ENCODE measurements around the gene PLXNA4. TPM values are rescaled to one million over a fixed set of nuclear protein-coding genes. Genes with fewer than 3 reads are reported as not detected.

PLXNA4 gene
- total and polyA plus RNA-seq, 2 experiments from 2014 or later = 1.9 to 4.8 TPM

GRCh38 chr7:132609906-132610520 is 33.7 kb upstream of the PLXNA4 start:
- Histone ChIP-seq H3K9me2 (replicated peaks; ENCODE audit: insufficient read depth) (no peaks in the 10 kb centered on the region), H3K27me3 (peaks cover 6% of the 10 kb centered on the region), H3K79me2 (no peaks in the 10 kb centered on the region), H3K4me1 (ENCODE audit: insufficient read depth) (no peaks in the 10 kb centered on the region), H4K20me1 (ENCODE audit: insufficient read depth, poor library complexity, severe bottlenecking) (no peaks in the 10 kb centered on the region), H3K4me2 (no peak overlapping the region), H3K36me3 (replicated peaks; ENCODE audit: insufficient read depth, low read depth) (no peaks in the 10 kb centered on the region), H3K9me3 (ENCODE audit: low read depth) (no peaks in the 10 kb centered on the region), H3K27ac (no peak overlapping the region), H3K4me3 (no peak overlapping the region), H2AFZ (no peak overlapping the region)
- no peak for DNase-seq (ENCODE audit: low spot score)
- no peak for TF ChIP-seq EZH2 (IDR thresholded peaks at IDR 0.05; ENCODE audit: borderline replicate concordance)
- 79% methylated on average over 2 of the region's 2 CpGs for WGBS (ENCODE audit: low lambda C conversion rate, missing lambda C conversion rate)

GRCh38 chr7:132609222-132609621 is 33.0 kb upstream of the PLXNA4 start:
- Histone ChIP-seq H3K9me3 (ENCODE audit: low read depth) (no peaks in the 10 kb centered on the region), H3K27me3 (peaks cover 6% of the 10 kb centered on the region), H2AFZ (no peak overlapping the region), H3K9me2 (replicated peaks; ENCODE audit: insufficient read depth) (no peaks in the 10 kb centered on the region), H3K4me1 (ENCODE audit: insufficient read depth) (no peaks in the 10 kb centered on the region), H3K79me2 (no peaks in the 10 kb centered on the region), H3K27ac (no peak overlapping the region), H4K20me1 (ENCODE audit: insufficient read depth, poor library complexity, severe bottlenecking) (no peaks in the 10 kb centered on the region), H3K4me2 (no peak overlapping the region), H3K36me3 (replicated peaks; ENCODE audit: insufficient read depth, low read depth) (no peaks in the 10 kb centered on the region), H3K4me3 (no peak overlapping the region)
- TF ChIP-seq EZH2phosphoT487 (IDR thresholded peaks at IDR 0.05; ENCODE audit: low read depth, severe bottlenecking, unreplicated experiment) (no peak), CTCF (IDR thresholded peaks at IDR 0.05; ENCODE audit: poor library complexity) (no peak), EZH2 (IDR thresholded peaks at IDR 0.05; ENCODE audit: borderline replicate concordance) (no peak)
- 98% methylated on average over 2 of the region's 2 CpGs for WGBS (ENCODE audit: low lambda C conversion rate, missing lambda C conversion rate)
- no peak for DNase-seq (ENCODE audit: low spot score)

GRCh38 chr7:132608523-132608922 is 32.3 kb upstream of the PLXNA4 start:
- Histone ChIP-seq H3K4me1 (ENCODE audit: insufficient read depth) (no peaks in the 10 kb centered on the region), H4K20me1 (ENCODE audit: insufficient read depth, poor library complexity, severe bottlenecking) (no peaks in the 10 kb centered on the region), H3K4me2 (no peak overlapping the region), H3K4me3 (no peak overlapping the region), H3K9me2 (replicated peaks; ENCODE audit: insufficient read depth) (no peaks in the 10 kb centered on the region), H3K27ac (no peak overlapping the region), H2AFZ (no peak overlapping the region), H3K36me3 (replicated peaks; ENCODE audit: insufficient read depth, low read depth) (no peaks in the 10 kb centered on the region), H3K27me3 (peaks cover 6% of the 10 kb centered on the region), H3K9me3 (ENCODE audit: low read depth) (no peaks in the 10 kb centered on the region), H3K79me2 (no peaks in the 10 kb centered on the region)
- TF ChIP-seq EZH2 (IDR thresholded peaks at IDR 0.05; ENCODE audit: borderline replicate concordance) (no peak), EZH2phosphoT487 (IDR thresholded peaks at IDR 0.05; ENCODE audit: low read depth, severe bottlenecking, unreplicated experiment) (no peak), CTCF (IDR thresholded peaks at IDR 0.05; ENCODE audit: poor library complexity) (no peak)
- DNase-seq (ENCODE audit: low spot score) = no peak
- WGBS (ENCODE audit: low lambda C conversion rate, missing lambda C conversion rate) = 83% methylated on average over 5 of the region's 5 CpGs

- no peak for TF ChIP-seq CTCF (IDR thresholded peaks at IDR 0.05; ENCODE audit: poor library complexity)
- no peak for TF ChIP-seq EZH2phosphoT487 (IDR thresholded peaks at IDR 0.05; ENCODE audit: low read depth, severe bottlenecking, unreplicated experiment)
- no peak for TF ChIP-seq EZH2 (IDR thresholded peaks at IDR 0.05; ENCODE audit: borderline replicate concordance)
- DNase-seq (ENCODE audit: low spot score) = no peak
- Histone ChIP-seq H3K4me2 (no peak overlapping the region), H3K27me3 (peaks cover 6% of the 10 kb centered on the region), H3K9me2 (replicated peaks; ENCODE audit: insufficient read depth) (no peaks in the 10 kb centered on the region), H2AFZ (no peak overlapping the region), H3K36me3 (replicated peaks; ENCODE audit: insufficient read depth, low read depth) (no peaks in the 10 kb centered on the region), H3K79me2 (no peaks in the 10 kb centered on the region), H3K4me3 (no peak overlapping the region), H3K27ac (no peak overlapping the region), H4K20me1 (ENCODE audit: insufficient read depth, poor library complexity, severe bottlenecking) (no peaks in the 10 kb centered on the region), H3K9me3 (ENCODE audit: low read depth) (no peaks in the 10 kb centered on the region), H3K4me1 (ENCODE audit: insufficient read depth) (no peaks in the 10 kb centered on the region)
- 75% methylated on average over 2 of the region's 2 CpGs for WGBS (ENCODE audit: low lambda C conversion rate, missing lambda C conversion rate)
Measured at GRCh38 chr7:132607656-132608055, 31.4 kb upstream of the PLXNA4 start.

Data from hepatocyte (in vitro differentiated cells).